LNCaP clone FGC (cell line): ENCODE data around the gene PLAC8L1.
A peak's percentile ranks its signal among the peaks of the same experiment; 100 is the strongest.

Source experiments
- DNase-seq: peaks from one replicate; pipeline ENCODE4 v3.0.0-alpha.2; 2011; ENCODE audit warnings: low read depth
- H3K4me3 ChIP-seq: 2 replicates; pipeline ENCODE4 v1.5.1; 2011; ENCODE audit warnings: mild to moderate bottlenecking, low read depth, low read length, control low read depth
- CTCF ChIP-seq: IDR thresholded peaks from 2 replicates; pipeline ENCODE4 v1.5.1; 2012; ENCODE audit warnings: mild to moderate bottlenecking; ENCODE audit not compliant: control insufficient read depth, insufficient read depth; ENCODE audit errors: extremely low read depth

Gene PLAC8L1

GRCh38 chr5:146081556-146081955, 23.8 kb downstream of the PLAC8L1 start:
- TF ChIP-seq CTCF = no peak
- no peak for DNase-seq
- H3K4me3 ChIP-seq = no peak overlapping the region

GRCh38 chr5:146079695-146080373, 25.5 kb downstream of the PLAC8L1 start:
- H3K4me3 ChIP-seq = no peak overlapping the region
- DNase-seq = no peak
- TF ChIP-seq CTCF = no peak

- no peak for TF ChIP-seq CTCF
- H3K4me3 ChIP-seq = no peak overlapping the region
- DNase-seq = no peak
Observed at GRCh38 chr5:146078566-146078965, 26.8 kb downstream of the PLAC8L1 start.

- no peak for TF ChIP-seq CTCF
- H3K4me3 ChIP-seq = no peak overlapping the region
- DNase-seq = no peak
Observed at GRCh38 chr5:146076455-146076854, 28.9 kb downstream of the PLAC8L1 start.

DNA sequence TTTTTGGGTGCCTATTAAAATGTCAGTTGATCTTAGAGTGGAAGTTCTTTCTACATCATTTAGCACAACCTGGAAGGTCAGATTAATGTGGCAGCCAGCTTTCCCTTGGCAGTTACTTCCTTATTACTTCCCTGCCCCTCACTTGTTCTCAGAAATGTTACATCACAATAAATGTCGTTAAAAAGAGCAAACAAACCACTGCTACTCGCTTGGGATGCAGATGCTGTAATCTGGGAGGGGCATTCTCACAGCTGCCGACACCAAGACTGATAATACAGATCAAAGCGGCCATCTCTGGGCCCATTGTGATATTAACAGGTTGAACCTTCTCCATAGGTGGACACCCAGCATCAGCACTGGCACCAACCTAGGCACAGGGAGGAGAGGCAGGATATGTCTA, 29.3 kb downstream of the PLAC8L1 start:
- peak; percentile 14 for DNase-seq
- no peak overlapping the region for H3K4me3 ChIP-seq
- no peak for TF ChIP-seq CTCF

DNA sequence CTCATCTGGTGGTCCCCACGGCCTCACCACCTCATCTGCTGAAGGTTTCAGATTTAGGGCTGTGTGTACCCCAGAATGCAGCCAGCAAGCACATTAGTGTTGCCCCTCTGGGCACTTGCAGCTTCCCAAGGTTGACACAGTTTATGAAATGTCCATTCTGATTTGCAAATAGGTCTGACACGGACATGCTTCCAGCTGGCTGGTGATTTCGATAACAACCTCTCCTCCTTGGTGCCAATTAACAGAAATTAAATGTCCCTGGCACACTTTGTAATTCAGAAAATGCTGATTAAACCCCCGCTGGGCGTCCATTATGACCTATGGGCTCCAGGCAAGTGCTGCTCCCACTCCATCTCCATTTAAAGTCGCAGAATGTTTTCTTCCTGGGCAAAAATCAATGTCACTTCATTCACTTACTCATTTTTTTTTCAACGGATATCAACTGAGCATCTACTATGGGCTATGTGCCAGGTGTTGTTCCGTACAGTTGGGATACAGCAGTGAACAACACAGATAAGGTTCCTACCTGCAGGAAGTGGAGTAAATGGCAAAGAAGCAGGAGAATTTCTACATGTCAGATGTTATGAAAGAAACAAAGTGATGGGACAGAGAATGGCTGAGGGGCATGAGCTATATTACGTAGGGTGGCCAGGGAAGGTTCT, 32.0 kb downstream of the PLAC8L1 start:
- H3K4me3 ChIP-seq = no peak overlapping the region
- DNase-seq = no peak
- TF ChIP-seq CTCF = no peak

DNA sequence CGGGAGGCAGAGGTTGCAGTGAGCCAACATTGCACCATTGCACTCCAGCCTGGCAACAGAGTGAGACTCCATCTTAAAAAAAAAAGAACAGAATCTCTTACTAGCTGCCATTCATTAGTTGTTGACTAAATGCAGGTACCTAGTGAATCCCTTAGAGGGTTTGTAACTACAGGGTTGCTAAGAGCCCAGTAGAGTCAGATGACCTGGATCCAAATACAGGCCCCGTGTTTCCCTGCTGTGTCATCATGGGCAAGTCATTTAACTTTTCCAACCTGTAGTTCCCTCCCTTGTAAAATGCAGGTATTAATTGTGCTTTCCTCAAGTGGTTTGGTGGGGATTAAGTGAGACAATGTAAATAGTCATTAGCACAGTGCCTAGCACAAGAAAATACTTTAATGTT, 32.8 kb downstream of the PLAC8L1 start:
- TF ChIP-seq CTCF = no peak
- no peak overlapping the region for H3K4me3 ChIP-seq
- no peak for DNase-seq
